C4-2B (cell line): ENCODE results near the gene PDE5A.

ENCODE experiments used
- H3K27ac ChIP-seq: fragments of 450-650 bp; 2 replicates; pipeline ENCODE4 v1.5.1; 2017
- ZFX ChIP-seq: fragments of 450-650 bp; IDR thresholded peaks from 2 replicates; pipeline ENCODE4 v1.6.1; 2017
- TF ChIP-seq, protein P1 (sequence below): fragments of 450-650 bp; conservative IDR thresholded peaks from 2 replicates; pipeline ENCODE4 v1.5.1; 2017; ENCODE audit warnings: mild to moderate bottlenecking

The PDE5A gene

DNA sequence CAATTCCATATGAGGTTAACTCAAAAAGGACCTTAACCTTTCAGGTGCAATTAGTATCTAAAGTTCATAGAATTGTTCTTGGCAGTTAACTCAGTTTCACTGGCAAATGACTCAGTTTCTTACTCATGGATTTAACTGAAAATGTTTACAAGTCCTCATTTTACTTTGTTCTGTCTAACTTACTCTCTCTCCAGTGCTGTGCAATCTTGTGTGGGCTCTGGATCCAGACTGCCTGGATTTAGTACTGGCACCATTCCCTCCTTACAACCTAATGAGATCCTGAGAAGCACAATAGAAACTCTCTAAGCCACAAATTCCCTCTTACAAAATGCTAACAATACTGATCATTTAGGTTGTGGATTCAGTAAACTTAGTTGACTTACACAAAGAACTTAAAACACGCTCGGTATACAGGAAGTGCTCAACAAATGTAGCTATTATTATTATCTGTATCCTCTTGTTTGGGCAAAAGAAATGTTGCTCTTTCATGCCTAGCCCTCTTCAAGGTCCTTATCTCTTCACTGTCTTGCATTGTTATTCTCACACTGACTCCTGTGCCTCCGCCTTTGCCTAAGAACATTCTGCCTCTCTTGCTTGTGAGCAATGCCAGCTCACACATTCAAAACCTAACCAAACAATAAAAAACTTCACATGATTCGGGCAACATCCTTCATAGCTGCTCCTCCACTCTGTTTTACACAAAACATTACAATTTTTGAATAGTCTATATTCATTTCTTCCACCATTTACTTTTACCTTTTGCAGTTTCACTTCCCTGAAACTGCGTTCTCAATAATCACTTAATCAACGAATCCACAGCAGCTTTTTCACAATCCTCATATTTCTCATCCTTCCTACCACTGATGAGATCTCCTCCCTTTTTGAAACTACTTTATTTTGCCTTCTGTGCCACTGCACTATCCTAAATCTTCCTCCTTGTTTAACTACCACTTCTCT is 91.8 kb downstream of the PDE5A start:
- no peak for TF ChIP-seq ZFX
- TF ChIP-seq, protein P1, sequence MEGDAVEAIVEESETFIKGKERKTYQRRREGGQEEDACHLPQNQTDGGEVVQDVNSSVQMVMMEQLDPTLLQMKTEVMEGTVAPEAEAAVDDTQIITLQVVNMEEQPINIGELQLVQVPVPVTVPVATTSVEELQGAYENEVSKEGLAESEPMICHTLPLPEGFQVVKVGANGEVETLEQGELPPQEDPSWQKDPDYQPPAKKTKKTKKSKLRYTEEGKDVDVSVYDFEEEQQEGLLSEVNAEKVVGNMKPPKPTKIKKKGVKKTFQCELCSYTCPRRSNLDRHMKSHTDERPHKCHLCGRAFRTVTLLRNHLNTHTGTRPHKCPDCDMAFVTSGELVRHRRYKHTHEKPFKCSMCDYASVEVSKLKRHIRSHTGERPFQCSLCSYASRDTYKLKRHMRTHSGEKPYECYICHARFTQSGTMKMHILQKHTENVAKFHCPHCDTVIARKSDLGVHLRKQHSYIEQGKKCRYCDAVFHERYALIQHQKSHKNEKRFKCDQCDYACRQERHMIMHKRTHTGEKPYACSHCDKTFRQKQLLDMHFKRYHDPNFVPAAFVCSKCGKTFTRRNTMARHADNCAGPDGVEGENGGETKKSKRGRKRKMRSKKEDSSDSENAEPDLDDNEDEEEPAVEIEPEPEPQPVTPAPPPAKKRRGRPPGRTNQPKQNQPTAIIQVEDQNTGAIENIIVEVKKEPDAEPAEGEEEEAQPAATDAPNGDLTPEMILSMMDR, result no peak

DNA sequence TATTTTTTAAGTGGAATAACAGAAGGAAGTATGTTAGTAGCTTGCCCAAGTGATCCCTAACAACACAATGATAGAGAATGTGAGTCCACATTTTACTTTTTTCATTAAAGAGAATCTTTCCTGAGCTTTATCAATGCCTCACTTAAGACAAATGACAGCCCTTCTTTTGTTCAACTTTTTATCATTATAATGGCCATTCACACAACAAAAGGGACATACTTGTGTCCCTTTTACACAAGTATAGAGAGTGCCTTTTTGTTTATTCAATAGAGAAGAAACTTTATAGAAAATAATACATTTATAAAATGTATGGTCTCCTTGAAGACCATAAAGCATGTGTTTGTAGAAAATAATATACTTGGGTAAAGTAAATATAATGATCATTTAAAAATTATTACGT is 96.3 kb downstream of the PDE5A start:
- no peak for TF ChIP-seq ZFX
- TF ChIP-seq, protein P1, result no peak
- H3K27ac ChIP-seq, result no peak overlapping the region

More for the DNA sequence above, 91.8 kb downstream of the PDE5A start:
- H3K27ac ChIP-seq, result no peak overlapping the region

DNA sequence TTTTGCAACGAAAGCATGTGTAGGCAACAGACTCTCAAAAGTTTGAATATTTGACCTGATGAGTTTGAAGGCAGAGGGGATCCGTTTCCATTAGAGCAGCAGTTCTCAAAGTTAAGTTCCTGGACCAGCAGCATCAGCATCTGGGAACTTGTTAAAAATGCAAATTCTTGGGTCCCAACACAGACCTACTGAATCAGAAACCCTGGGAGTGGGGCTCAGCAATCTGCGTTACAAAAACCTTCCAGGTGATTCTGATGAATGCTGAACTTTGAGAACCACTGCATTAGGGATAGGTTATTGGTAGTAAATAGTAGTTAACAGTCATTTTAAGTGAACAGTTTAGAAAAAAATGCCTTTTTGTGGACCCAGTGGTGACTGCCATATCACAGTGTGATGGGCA is 98.8 kb downstream of the PDE5A start:
- no peak for TF ChIP-seq ZFX
- TF ChIP-seq, protein P1, result no peak
- no peak overlapping the region for H3K27ac ChIP-seq

DNA sequence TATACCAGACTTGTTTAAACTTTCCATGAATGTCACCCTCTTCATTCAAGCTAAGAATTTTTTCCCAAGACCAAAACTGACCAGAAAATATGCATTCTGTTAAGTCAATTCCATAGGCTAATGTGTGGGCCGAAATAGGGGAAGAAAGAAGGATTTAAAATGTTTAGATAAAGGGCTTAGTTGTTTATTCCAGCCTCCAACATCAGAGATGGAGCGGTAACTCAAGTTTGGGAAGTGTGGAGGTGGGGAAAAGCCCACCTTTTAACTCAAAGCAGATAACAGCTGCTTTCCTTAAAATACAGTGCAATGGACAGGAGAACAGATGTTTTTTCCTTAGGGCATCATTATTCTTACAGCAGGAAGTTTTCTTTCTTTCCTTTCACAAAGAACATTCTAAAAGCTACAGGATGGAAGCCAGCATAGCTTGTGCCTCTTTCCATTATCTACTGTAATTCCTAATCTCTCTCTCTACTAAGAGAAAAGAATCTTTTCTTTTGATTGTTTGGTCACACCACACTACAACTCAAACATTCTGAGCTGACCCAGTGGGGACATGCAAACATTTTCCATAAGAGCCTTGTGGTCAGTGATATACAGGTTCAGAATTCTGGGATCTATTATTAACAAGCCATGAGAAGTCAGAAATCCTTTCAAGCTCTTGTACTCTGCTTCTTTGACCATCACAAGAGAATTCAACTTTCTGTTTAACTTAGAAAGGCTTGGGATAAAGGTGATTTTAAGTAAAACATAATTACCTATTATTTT is 101.6 kb downstream of the PDE5A start:
- TF ChIP-seq, protein P1, result no peak
- no peak for TF ChIP-seq ZFX
- no peak overlapping the region for H3K27ac ChIP-seq

DNA sequence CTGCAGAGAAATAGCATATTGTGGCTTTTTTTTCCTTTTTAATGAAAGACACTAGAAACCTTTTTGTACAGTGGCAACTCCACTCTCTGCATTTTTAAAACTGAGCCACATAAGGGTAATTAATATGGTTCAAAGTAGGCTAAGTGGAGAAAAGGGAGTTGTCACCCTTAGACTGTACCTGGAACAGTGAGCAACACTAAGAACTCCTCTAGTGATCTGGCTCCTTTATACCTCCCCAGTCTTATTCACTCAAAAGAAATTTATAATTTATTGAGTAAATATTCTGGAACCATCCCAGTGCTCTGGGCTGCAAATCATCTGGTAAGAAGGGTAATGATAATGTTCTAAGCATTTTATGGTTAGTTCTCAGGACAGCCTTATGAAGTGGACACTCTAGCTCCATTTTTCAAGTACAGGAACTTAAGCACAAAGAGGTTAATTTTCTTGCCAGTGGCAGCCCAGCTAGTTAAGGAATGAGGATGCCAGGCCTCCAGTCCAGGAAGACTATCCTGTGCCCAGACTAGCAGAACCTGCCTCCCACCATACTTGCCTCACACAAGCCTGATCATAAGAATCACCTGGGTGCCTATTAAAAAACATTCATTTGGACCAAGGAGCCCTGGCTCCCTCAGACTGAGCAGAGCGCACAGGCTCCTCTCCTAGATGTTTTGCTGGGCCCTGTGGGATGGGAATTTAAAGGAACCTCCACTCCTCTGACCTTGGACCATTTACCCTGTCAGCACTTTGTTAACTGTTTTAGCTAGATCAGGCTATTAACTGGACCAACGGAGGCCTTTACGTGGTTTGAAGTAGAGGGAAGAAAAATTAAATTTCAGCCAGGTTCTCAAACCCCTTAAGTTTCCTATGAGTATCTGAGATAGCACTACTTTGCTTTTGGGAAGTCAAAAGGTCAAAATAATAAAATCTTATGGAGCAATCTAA is 102.6 kb downstream of the PDE5A start:
- TF ChIP-seq, protein P1, result no peak
- no peak for TF ChIP-seq ZFX
- H3K27ac ChIP-seq, result no peak overlapping the region

DNA sequence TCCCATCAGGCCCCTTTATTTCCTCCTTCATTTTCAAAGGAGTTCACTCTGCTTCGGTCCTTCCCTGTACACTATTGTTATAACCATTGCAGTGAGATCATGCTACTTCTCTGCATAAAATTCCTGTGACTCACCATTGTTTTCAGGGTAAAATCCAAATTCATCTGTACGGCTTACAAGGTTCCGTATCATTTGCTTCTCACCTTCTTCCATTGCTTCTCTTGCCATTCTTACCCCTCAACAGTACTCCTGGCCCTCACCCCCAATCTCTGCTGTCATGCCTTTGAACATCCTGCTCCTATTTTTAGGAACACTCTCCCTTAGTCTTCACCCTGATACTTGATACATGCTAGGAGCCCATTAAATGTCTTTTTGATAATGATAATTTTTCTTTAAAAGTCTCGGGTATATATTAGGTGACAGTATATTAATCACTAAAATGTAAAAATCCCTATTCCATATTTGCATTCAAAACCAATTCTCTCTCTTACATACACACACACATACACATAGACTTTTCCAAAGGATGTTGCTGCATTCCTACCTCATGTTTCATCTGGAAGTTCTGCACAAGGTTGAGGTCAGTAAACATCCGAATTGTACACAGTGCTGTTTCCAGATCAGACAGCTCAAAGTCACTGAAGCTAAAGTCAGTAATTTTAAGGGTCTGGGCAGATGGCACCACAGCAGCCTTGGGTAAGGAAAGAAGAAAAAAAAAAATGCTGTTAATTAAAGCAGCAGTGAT is 103.4 kb downstream of the PDE5A start:
- TF ChIP-seq ZFX, result no peak
- TF ChIP-seq, protein P1, result no peak

More for the DNA sequence above, 103.4 kb downstream of the PDE5A start:
- no peak overlapping the region for H3K27ac ChIP-seq
